Activated B cell treated with CpG ODN at 0.5 μM for 24 hours (primary cell): ENCODE measurements around the gene C1QTNF1. TPM values are rescaled to one million over a fixed set of nuclear protein-coding genes. Genes with fewer than 3 reads are reported as not detected.

Experiments
- ATAC-seq: fragments of 200-7000 bp; cut with Tn5 transposase; one replicate; pipeline ENCODE4 v1.10.0; 2021; ENCODE audit warnings: low read depth, mild to moderate bottlenecking, moderate library complexity
- CTCF ChIA-PET: fragments of 350-600 bp; sonication (Branson Sonifier 250); formaldehyde crosslinking; loops from one replicate; lab custom pipeline; 2021; ENCODE audit warnings: antibody characterized with exemption; lab: Charles Lee
- POLR2A ChIA-PET: fragments of 350-600 bp; sonication (Branson Sonifier 250); formaldehyde crosslinking; loops from one replicate; lab custom pipeline; 2021; ENCODE audit warnings: antibody characterized with exemption; lab: Charles Lee
- DNase-seq: peaks from one replicate; pipeline ENCODE4 v3.0.0; 2022
- H3K27ac Mint-ChIP-seq: one replicate; pipeline ENCODE4 v1.8.0; 2020; ENCODE audit warnings: mixed read lengths
- H3K27me3 Mint-ChIP-seq: one replicate; pipeline ENCODE4 v1.8.0; 2021; ENCODE audit warnings: mixed read lengths
- H3K36me3 Mint-ChIP-seq: one replicate; pipeline ENCODE4 v1.8.0; 2021; ENCODE audit warnings: low read depth, mixed read lengths
- H3K4me1 Mint-ChIP-seq: one replicate; pipeline ENCODE4 v1.8.0; 2021; ENCODE audit warnings: mixed read lengths
- H3K4me3 Mint-ChIP-seq: one replicate; pipeline ENCODE4 v1.8.0; 2020; ENCODE audit warnings: mild to moderate bottlenecking, mixed read lengths
- H3K9me3 Mint-ChIP-seq: one replicate; pipeline ENCODE4 v1.8.0; 2020; ENCODE audit warnings: mixed read lengths
- intact Hi-C: fragments of 100-400 bp; cut with micrococcal nuclease; formaldehyde crosslinking; loops from one replicate; pipeline ENCODE4 v1.15.1; 2024
- total RNA-seq: library from RNA; stranded (reverse); gene quantifications from 2 replicates; pipeline ENCODE4 v1.2.3, GENCODE V29; 2022
- TF ChIP-seq, protein P1 (sequence below): fragments of 200-600 bp; IDR thresholded peaks from one replicate; pipeline ENCODE4 v1.8.0; 2022; ENCODE audit warnings: antibody characterized with exemption, mild to moderate bottlenecking

The C1QTNF1 gene
- total RNA-seq, 1 donor from 2014 or later: not detected

DNA sequence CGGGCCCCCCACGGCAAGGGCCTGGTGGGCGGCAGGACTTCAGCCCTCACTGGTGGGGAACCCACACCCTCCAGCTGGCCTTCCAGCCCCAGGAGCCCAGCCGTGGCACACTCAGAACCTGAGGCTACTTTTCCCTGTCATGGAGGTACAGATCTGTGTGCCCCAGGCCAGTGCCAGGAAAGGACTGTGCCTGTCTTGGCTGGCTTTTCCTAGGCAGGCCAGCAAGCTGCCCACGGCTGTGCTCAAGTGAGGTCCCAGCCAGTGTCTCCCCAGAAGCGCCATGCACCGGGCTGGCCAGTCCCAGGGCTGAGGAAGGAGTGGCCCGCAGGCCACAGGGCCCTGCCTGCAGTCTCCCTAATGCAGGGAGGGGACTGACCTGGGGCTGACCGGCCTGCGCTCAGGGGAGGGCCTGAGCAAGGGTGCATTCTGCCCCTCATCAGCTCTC, 67.3 kb downstream of the C1QTNF1 start:
- TF ChIP-seq, protein P1, sequence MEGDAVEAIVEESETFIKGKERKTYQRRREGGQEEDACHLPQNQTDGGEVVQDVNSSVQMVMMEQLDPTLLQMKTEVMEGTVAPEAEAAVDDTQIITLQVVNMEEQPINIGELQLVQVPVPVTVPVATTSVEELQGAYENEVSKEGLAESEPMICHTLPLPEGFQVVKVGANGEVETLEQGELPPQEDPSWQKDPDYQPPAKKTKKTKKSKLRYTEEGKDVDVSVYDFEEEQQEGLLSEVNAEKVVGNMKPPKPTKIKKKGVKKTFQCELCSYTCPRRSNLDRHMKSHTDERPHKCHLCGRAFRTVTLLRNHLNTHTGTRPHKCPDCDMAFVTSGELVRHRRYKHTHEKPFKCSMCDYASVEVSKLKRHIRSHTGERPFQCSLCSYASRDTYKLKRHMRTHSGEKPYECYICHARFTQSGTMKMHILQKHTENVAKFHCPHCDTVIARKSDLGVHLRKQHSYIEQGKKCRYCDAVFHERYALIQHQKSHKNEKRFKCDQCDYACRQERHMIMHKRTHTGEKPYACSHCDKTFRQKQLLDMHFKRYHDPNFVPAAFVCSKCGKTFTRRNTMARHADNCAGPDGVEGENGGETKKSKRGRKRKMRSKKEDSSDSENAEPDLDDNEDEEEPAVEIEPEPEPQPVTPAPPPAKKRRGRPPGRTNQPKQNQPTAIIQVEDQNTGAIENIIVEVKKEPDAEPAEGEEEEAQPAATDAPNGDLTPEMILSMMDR: no peak
- intact Hi-C loops: no loop called here
- DNase-seq (no peak), ATAC-seq (no peak)
- H3K36me3 Mint-ChIP-seq: peaks cover 8% of the 10 kb centered on the region
- POLR2A ChIA-PET: no interaction called here
- H3K27ac Mint-ChIP-seq: no peak overlapping the region
- H3K4me3 Mint-ChIP-seq: no peak overlapping the region
- H3K27me3 Mint-ChIP-seq: peaks cover 13% of the 10 kb centered on the region
- no peaks in the 10 kb centered on the region for H3K9me3 Mint-ChIP-seq
- CTCF ChIA-PET: interaction anchor here (9.4 kb wide), 1 partner anchor 302 kb away, joined by 161 read pairs; no protein-coding TSS in a partner anchor
- no peaks in the 10 kb centered on the region for H3K4me1 Mint-ChIP-seq

DNA sequence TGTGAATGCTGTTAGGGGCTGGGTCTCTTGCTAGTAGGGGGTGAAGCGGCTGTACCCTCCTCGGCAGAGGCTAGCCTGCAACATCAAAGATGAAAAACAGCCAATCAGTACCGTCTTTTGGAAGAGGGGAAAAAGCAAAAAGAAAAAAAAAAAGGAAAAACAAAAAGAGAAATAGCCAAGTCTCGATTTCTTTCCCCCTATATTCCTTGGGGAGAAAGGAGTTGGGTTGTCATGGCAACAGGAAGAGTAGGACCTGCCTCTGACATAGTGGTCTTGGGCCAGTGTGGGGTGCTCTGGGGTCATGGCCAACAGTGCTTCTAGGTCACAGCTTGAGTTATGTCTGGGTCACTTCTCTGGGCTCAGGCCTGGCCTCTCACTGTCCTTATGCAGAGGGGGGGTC, 68.6 kb downstream of the C1QTNF1 start:
- Mint-ChIP-seq H3K9me3 (no peaks in the 10 kb centered on the region), H3K4me3 (no peak overlapping the region), H3K27me3 (peaks cover 17% of the 10 kb centered on the region), H3K36me3 (peaks cover under 1% of the 10 kb centered on the region), H3K27ac (no peak overlapping the region), H3K4me1 (no peaks in the 10 kb centered on the region)
- DNase-seq: no peak
- TF ChIP-seq, protein P1: no peak
- ATAC-seq: no peak
- ChIA-PET POLR2A (no interaction called here), CTCF (interaction anchor here (1.5 kb wide), 1 partner anchor 299 kb away, joined by 4 read pairs; no protein-coding TSS in a partner anchor)
- intact Hi-C loops: no loop called here

DNA sequence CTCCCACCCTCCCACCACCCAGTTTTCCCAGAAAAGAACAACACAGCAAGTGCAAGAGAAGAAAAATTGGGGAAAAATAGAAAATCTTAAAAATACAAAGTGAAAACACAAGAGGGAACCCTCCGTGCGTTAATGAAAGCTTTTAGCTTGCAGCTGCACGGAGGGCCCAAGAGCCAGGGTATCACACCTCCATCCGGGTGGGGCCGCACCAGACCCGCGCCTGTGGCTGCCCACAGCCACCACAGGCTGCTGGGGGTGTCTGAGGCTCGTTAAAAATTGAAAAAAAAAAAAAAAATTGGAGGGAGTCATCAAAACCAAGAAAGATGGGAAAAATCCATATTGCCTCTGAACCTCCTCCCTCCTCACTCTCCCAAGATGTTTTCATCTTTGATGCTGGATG, 69.3 kb downstream of the C1QTNF1 start:
- Mint-ChIP-seq H3K4me1 (peaks cover 5% of the 10 kb centered on the region), H3K27me3 (peaks cover 24% of the 10 kb centered on the region), H3K9me3 (no peaks in the 10 kb centered on the region), H3K4me3 (no peak overlapping the region), H3K36me3 (no peaks in the 10 kb centered on the region), H3K27ac (no peak overlapping the region)
- no peak for DNase-seq
- intact Hi-C loops: no loop called here
- ATAC-seq: no peak
- ChIA-PET POLR2A (interaction anchor here (0.7 kb wide), 1 partner anchor 18 kb away, joined by 5 read pairs; no protein-coding TSS in a partner anchor), CTCF (interaction anchor here (1.5 kb wide), 1 partner anchor 298 kb away, joined by 4 read pairs; no protein-coding TSS in a partner anchor)
- TF ChIP-seq, protein P1: no peak

DNA sequence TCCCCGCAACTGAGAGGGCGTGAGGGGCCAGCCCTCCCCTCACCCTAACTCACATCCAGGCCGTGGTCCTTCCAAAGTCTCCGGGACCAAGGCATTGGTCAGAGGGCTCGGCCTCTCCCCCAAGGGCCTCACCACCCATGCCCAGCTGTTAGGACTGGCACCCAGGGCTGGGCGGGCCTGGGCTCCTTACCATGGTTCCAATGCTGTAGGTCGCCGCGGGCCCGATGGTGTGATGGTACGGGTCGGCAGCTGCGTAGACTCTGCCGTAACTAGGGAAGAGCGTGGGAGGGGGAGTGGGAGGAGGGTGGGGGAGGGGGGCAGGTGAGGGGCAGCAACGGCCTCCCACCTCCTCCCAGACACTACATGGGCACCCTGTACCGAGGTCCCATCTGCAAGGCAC, 70.3 kb downstream of the C1QTNF1 start:
- H3K27me3 Mint-ChIP-seq: peaks cover 31% of the 10 kb centered on the region
- ChIA-PET CTCF (no interaction called here), POLR2A (no interaction called here)
- peaks cover 5% of the 10 kb centered on the region for H3K4me1 Mint-ChIP-seq
- no peak overlapping the region for H3K27ac Mint-ChIP-seq
- intact Hi-C loops: no loop called here
- DNase-seq (no peak), ATAC-seq (no peak)
- H3K36me3 Mint-ChIP-seq: no peaks in the 10 kb centered on the region
- no peak overlapping the region for H3K4me3 Mint-ChIP-seq
- H3K9me3 Mint-ChIP-seq: no peaks in the 10 kb centered on the region
- TF ChIP-seq, protein P1: no peak

DNA sequence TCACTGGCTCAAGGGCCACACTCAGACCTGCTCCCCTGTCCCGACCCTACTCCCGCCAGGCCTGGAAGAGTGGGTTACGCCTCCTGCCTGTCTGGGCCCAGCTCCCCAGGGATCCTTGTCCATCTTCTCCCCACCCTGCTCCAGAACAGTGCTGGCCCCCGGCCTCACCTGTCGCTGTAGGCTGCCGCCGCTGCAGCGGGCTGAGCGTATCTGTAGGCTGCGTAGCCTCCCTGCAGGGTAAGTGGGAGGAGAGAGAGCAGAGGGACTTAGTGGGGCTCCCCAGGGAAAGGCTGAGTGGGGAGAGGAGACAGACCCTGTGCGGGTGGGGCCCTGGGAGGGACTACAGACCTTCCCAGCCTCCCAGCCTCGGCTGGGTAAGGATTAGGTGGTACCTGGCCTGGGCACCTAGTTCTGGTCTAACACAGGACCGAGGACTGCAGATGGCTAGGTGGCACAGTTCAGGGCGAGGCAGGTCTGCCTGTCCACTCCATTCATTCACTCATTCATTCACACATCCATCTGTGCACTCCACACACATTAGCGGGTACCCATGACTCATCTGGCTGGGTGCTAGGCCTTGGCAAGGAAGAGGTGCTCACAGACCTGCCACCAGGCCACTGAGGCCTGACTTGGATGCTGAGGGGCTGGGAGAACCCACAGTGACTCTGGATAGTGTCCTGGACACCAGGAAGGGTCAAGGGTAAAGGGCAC, 71.5 kb downstream of the C1QTNF1 start:
- peaks cover 5% of the 10 kb centered on the region for H3K4me1 Mint-ChIP-seq
- intact Hi-C loops: no loop called here
- POLR2A ChIA-PET: no interaction called here
- no peaks in the 10 kb centered on the region for H3K36me3 Mint-ChIP-seq
- CTCF ChIA-PET: no interaction called here
- TF ChIP-seq, protein P1: no peak
- DNase-seq: no peak
- no peak overlapping the region for H3K27ac Mint-ChIP-seq
- peaks cover 37% of the 10 kb centered on the region for H3K27me3 Mint-ChIP-seq
- ATAC-seq: no peak
- H3K4me3 Mint-ChIP-seq: no peak overlapping the region
- no peaks in the 10 kb centered on the region for H3K9me3 Mint-ChIP-seq
